KMS-11 (cell line): ENCODE measurements around the gene NEK11.

ENCODE experiments used
- H2AFZ ChIP-seq: fragments of 200-600 bp; sonication (generic); 2 replicates; pipeline ENCODE4 v1.6.1; 2016; ENCODE audit warnings: antibody characterized with exemption, mixed run types, low read depth
- H3K27ac ChIP-seq: fragments of 200-600 bp; sonication (generic); 2 replicates; pipeline ENCODE4 v1.6.1; 2016; ENCODE audit warnings: mild to moderate bottlenecking, mixed run types
- H3K27me3 ChIP-seq: fragments of 200-600 bp; sonication (generic); 2 replicates; pipeline ENCODE4 v1.6.1; 2017; ENCODE audit warnings: mild to moderate bottlenecking, low read depth, mixed run types, moderate library complexity; ENCODE audit not compliant: insufficient read depth
- H3K36me3 ChIP-seq: fragments of 200-600 bp; sonication (generic); 2 replicates; pipeline ENCODE4 v1.6.1; 2017; ENCODE audit warnings: mild to moderate bottlenecking, mixed run types; ENCODE audit not compliant: insufficient read depth
- H3K4me1 ChIP-seq: fragments of 200-600 bp; sonication (generic); 2 replicates; pipeline ENCODE4 v1.6.1; 2016; ENCODE audit warnings: mild to moderate bottlenecking, low read depth, mixed run types; ENCODE audit not compliant: poor library complexity, severe bottlenecking
- H3K4me2 ChIP-seq: fragments of 200-600 bp; sonication (generic); 2 replicates; pipeline ENCODE4 v1.7.0; 2016; ENCODE audit warnings: mild to moderate bottlenecking, mixed run types
- H3K4me3 ChIP-seq: fragments of 200-600 bp; sonication (generic); IDR thresholded peaks from 2 replicates; pipeline ENCODE4 v1.6.1; 2017; ENCODE audit warnings: low read depth, low read length, mixed read lengths; ENCODE audit not compliant: insufficient read depth
- H3K79me2 ChIP-seq: fragments of 200-600 bp; sonication (generic); 2 replicates; pipeline ENCODE4 v1.6.1; 2016; ENCODE audit warnings: low read depth, mixed run types; ENCODE audit not compliant: insufficient read depth
- H3K9ac ChIP-seq: fragments of 200-600 bp; sonication (generic); 2 replicates; pipeline ENCODE4 v1.6.1; 2016; ENCODE audit warnings: mild to moderate bottlenecking, mixed run types
- H4K20me1 ChIP-seq: fragments of 200-600 bp; sonication (generic); 2 replicates; pipeline ENCODE4 v1.6.1; 2016; ENCODE audit warnings: mild to moderate bottlenecking, mixed run types; ENCODE audit not compliant: insufficient read depth
- TF ChIP-seq, protein P1 (sequence below): fragments of 200-600 bp; sonication (generic); conservative IDR thresholded peaks from 2 replicates; pipeline ENCODE4 v1.6.1; 2017; ENCODE audit warnings: low read depth, mild to moderate bottlenecking, antibody characterized with exemption, low read length, moderate library complexity, mixed read lengths

The NEK11 gene

GRCh38 chr3:131338948-131339640 lies 312.4 kb downstream of the NEK11 start:
- Histone ChIP-seq H3K4me2 (no peak overlapping the region), H3K4me1 (no peaks in the 10 kb centered on the region), H3K4me3 (no peak overlapping the region), H3K36me3 (no peaks in the 10 kb centered on the region), H3K79me2 (no peaks in the 10 kb centered on the region), H3K9ac (no peak overlapping the region), H3K27me3 (no peaks in the 10 kb centered on the region), H3K27ac (no peak overlapping the region), H4K20me1 (no peaks in the 10 kb centered on the region; the same call in 1 of the 2 replicates), H2AFZ (no peak overlapping the region)
- TF ChIP-seq, protein P1, sequence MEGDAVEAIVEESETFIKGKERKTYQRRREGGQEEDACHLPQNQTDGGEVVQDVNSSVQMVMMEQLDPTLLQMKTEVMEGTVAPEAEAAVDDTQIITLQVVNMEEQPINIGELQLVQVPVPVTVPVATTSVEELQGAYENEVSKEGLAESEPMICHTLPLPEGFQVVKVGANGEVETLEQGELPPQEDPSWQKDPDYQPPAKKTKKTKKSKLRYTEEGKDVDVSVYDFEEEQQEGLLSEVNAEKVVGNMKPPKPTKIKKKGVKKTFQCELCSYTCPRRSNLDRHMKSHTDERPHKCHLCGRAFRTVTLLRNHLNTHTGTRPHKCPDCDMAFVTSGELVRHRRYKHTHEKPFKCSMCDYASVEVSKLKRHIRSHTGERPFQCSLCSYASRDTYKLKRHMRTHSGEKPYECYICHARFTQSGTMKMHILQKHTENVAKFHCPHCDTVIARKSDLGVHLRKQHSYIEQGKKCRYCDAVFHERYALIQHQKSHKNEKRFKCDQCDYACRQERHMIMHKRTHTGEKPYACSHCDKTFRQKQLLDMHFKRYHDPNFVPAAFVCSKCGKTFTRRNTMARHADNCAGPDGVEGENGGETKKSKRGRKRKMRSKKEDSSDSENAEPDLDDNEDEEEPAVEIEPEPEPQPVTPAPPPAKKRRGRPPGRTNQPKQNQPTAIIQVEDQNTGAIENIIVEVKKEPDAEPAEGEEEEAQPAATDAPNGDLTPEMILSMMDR = no peak

DNA sequence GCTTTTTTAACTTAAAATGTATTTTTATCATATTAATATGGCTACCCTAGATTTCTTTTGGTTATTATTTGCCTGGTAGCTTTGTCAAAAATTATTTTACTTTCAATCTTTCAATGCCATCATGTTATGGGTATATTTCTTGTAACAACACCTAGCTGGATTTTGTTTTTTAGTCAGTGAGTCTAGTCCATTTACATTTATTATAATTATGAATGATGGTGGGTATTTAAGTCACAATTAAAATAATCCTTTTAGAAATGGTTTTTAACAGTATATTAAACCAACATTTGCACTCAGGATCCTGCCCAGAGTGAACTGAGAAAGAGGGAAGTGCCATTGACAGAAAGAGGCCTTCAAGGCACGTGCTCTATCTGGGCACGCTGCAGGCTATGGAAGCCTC lies 315.1 kb downstream of the NEK11 start:
- Histone ChIP-seq H3K9ac (no peak overlapping the region), H4K20me1 (no peaks in the 10 kb centered on the region; the same call in 1 of the 2 replicates), H3K27me3 (no peaks in the 10 kb centered on the region), H3K4me3 (no peak overlapping the region), H3K4me1 (no peaks in the 10 kb centered on the region), H3K79me2 (no peaks in the 10 kb centered on the region), H3K27ac (no peak overlapping the region), H3K4me2 (no peak overlapping the region), H3K36me3 (no peaks in the 10 kb centered on the region), H2AFZ (no peak overlapping the region)
- TF ChIP-seq, protein P1 = no peak

DNA sequence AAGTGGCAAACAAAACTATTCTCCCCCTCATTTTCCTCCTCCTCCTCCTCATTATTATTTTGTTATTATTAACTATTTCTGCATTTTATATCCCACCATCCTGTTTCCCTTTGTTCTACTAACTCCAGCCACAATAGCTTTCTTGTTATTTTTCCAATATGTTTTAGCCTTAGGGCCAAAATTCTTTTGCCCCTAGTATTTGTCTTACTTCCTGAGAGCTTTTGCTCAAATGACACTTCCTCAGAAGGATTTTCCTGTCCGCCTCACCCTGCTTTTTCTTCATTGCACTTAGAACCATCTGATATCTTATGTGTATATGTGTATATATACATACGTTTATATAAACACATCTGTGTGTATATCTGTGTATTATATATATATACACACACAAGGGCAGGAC lies 322.2 kb downstream of the NEK11 start:
- Histone ChIP-seq H3K4me1 (no peaks in the 10 kb centered on the region), H3K79me2 (no peaks in the 10 kb centered on the region), H3K4me3 (no peak overlapping the region), H3K4me2 (no peak overlapping the region), H3K27ac (no peak overlapping the region), H3K27me3 (no peaks in the 10 kb centered on the region), H2AFZ (no peak overlapping the region), H3K36me3 (no peaks in the 10 kb centered on the region), H3K9ac (no peak overlapping the region), H4K20me1 (no peaks in the 10 kb centered on the region)
- TF ChIP-seq, protein P1 = no peak

DNA sequence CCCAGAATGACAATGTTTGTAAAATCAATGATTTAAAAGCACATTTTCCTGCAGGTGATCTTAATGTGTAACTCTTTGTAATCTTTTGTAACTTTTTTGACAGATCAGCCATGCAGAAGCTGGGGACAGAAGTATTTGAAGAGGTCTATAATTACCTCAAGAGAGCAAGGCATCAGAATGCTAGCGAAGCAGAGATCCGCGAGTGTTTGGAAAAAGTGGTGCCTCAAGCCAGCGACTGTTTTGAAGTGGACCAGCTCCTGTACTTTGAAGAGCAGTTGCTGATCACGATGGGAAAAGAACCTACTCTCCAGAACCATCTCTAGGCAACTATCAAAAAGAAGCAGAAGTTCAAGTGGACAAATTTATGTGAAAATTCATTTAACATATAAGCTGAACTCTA lies 322.8 kb downstream of the NEK11 start:
- Histone ChIP-seq H3K27me3 (no peaks in the 10 kb centered on the region), H4K20me1 (no peaks in the 10 kb centered on the region), H3K4me1 (no peaks in the 10 kb centered on the region), H3K27ac (no peak overlapping the region), H3K4me3 (no peak overlapping the region), H3K9ac (no peak overlapping the region), H3K36me3 (no peaks in the 10 kb centered on the region), H3K79me2 (no peaks in the 10 kb centered on the region), H3K4me2 (no peak overlapping the region), H2AFZ (no peak overlapping the region)
- TF ChIP-seq, protein P1 = no peak
